Endothelial cell of umbilical vein (primary cell): Measurements from ENCODE around the gene SART3. TPM values are rescaled to one million over a fixed set of nuclear protein-coding genes. Genes with fewer than 3 reads are reported as not detected.

ENCODE experiments used
- BruUV-seq: library from RNA; stranded (reverse); fragments of 400-500 nt; replicated peaks from 2 replicates; lab custom pipeline; 2021; lab: Mats Ljungman, UMichigan
- CTCF ChIA-PET: fragments of 300-600, 350-600 bp; sonication (Branson Sonifier 250); formaldehyde crosslinking; loops from one replicate; lab custom pipeline; 2021; ENCODE audit warnings: antibody characterized with exemption, inconsistent platforms; lab: Charles Lee
- POLR2A ChIA-PET: fragments of 300-600, 350-600 bp; sonication (Branson Sonifier 250); formaldehyde crosslinking; loops from one replicate; lab custom pipeline; 2021; ENCODE audit warnings: antibody characterized with exemption, inconsistent platforms; lab: Charles Lee
- DNase-seq: peaks from one replicate; pipeline ENCODE4 v3.0.0-alpha.2; 2011; ENCODE audit warnings: low read depth, low spot score
- FAIRE-seq: peaks from 2 replicates; lab custom pipeline; 2011; peaks lifted over from hg19 to GRCh38; lab: Jason Lieb, UNC
- H2AFZ ChIP-seq: 2 replicates; pipeline ENCODE4 v1.6.0; 2012; ENCODE audit warnings: low read depth, low read length, control low read depth, inconsistent platforms
- H3K27ac ChIP-seq: 2 replicates; pipeline ENCODE4 v1.5.1; 2011; ENCODE audit warnings: low read depth, mild to moderate bottlenecking, control low read depth, low read length, moderate library complexity; ENCODE audit not compliant: insufficient read depth
- H3K27me3 ChIP-seq, 2 experiments: 2 replicates each; pipeline versions ENCODE4 v1.6.0 to v1.6.1; 2011; ENCODE audit warnings: low read length in 2 of 2, mixed read lengths in 1 of 2; ENCODE audit not compliant: control insufficient read depth in 2 of 2, insufficient read depth in 2 of 2
- H3K36me3 ChIP-seq, 2 experiments: 2 replicates in 1 of 2; 3 replicates in 1 of 2; pipeline ENCODE4 v1.5.1; 2011; ENCODE audit warnings: low read length in 2 of 2, mild to moderate bottlenecking in 1 of 2, moderate library complexity in 1 of 2; ENCODE audit not compliant: control insufficient read depth in 2 of 2, insufficient read depth in 2 of 2; ENCODE audit errors: extremely low read depth in 1 of 2
- H3K4me1 ChIP-seq: 3 replicates; pipeline ENCODE4 v1.5.1; 2011; ENCODE audit warnings: mild to moderate bottlenecking, low read length; ENCODE audit not compliant: control insufficient read depth, insufficient read depth; ENCODE audit errors: extremely low read depth
- H3K4me2 ChIP-seq: 2 replicates; pipeline ENCODE4 v1.6.1; 2011; ENCODE audit warnings: low read length, control low read depth, mixed read lengths; ENCODE audit not compliant: insufficient read depth
- H3K4me3 ChIP-seq, 3 experiments: fragments of 200-600 bp in 1 of 3; sonication (generic), shearing (Covaris generic) in 1 of 3; replicated peaks in 1 of 3; 2 replicates each; pipeline ENCODE4 v1.5.1; 2011 to 2016; ENCODE audit warnings: control low read depth in 3 of 3, low read length in 3 of 3, mild to moderate bottlenecking in 2 of 3, inconsistent platforms in 1 of 3, low read depth in 1 of 3, moderate library complexity in 1 of 3; ENCODE audit not compliant: insufficient read depth in 1 of 3
- H3K79me2 ChIP-seq: 2 replicates; pipeline ENCODE4 v1.6.0; 2012; ENCODE audit warnings: low read length, inconsistent platforms; ENCODE audit not compliant: control insufficient read depth, insufficient read depth
- H3K9ac ChIP-seq: replicated peaks from 2 replicates; pipeline ENCODE3; 2011; ENCODE audit warnings: low read length, control low read depth; ENCODE audit not compliant: insufficient read depth; ENCODE audit errors: extremely low read depth
- H3K9me1 ChIP-seq: replicated peaks from 3 replicates; pipeline ENCODE4 v1.6.0; 2011; ENCODE audit warnings: mild to moderate bottlenecking, low read length; ENCODE audit not compliant: control insufficient read depth, insufficient read depth; ENCODE audit errors: extremely low read depth
- H3K9me3 ChIP-seq: replicated peaks from 2 replicates; pipeline ENCODE4 v1.5.1; 2012; ENCODE audit warnings: low read length, inconsistent platforms; ENCODE audit not compliant: control insufficient read depth, insufficient read depth
- H4K20me1 ChIP-seq: replicated peaks from 2 replicates; pipeline ENCODE3; 2011; ENCODE audit warnings: mild to moderate bottlenecking, low read length; ENCODE audit not compliant: control insufficient read depth, insufficient read depth; ENCODE audit errors: extremely low read depth
- CTCF ChIP-seq, 2 donors: IDR thresholded peaks; 1 replicate in 1 of 2; 2 replicates in 1 of 2; pipeline ENCODE4 v1.5.1; 2011; ENCODE audit warnings: low read length in 2 of 2, mild to moderate bottlenecking in 2 of 2, moderate library complexity in 2 of 2, control low read depth in 1 of 2, inconsistent platforms in 1 of 2, low read depth in 1 of 2; ENCODE audit not compliant: insufficient read depth in 1 of 2; ENCODE audit errors: extremely low read depth in 1 of 2
- EZH2 ChIP-seq: IDR thresholded peaks from 2 replicates; pipeline ENCODE4 v1.6.1; 2012; ENCODE audit warnings: borderline replicate concordance, low read depth, mild to moderate bottlenecking, moderate library complexity, low read length, inconsistent platforms; ENCODE audit not compliant: severe bottlenecking
- FOS ChIP-seq: IDR thresholded peaks from 2 replicates; pipeline ENCODE4 v1.6.1; 2011; ENCODE audit warnings: mild to moderate bottlenecking, low read length, moderate library complexity, borderline replicate concordance; ENCODE audit not compliant: insufficient read depth
- GATA2 ChIP-seq: IDR thresholded peaks from 2 replicates; pipeline ENCODE4 v1.7.0; 2011; ENCODE audit warnings: low read depth, mild to moderate bottlenecking, moderate library complexity, mixed read lengths, low read length; ENCODE audit not compliant: insufficient read length, insufficient read depth
- JUN ChIP-seq: IDR thresholded peaks from 2 replicates; pipeline ENCODE4 v1.6.1; 2011; ENCODE audit warnings: borderline replicate concordance, low read depth; ENCODE audit not compliant: insufficient read length, insufficient read depth
- MAX ChIP-seq: IDR thresholded peaks from 2 replicates; pipeline ENCODE4 v1.6.1; 2011; ENCODE audit not compliant: insufficient read depth, insufficient read length
- MYC ChIP-seq: IDR thresholded peaks from one replicate; pipeline ENCODE4 v1.6.1; 2011; ENCODE audit warnings: mild to moderate bottlenecking, low read depth, low read length
- POLR2A ChIP-seq: IDR thresholded peaks from 2 replicates; pipeline ENCODE4 v1.6.1; 2012; ENCODE audit warnings: low read depth, mild to moderate bottlenecking, control low read depth, low read length
- POLR2AphosphoS5 ChIP-seq: IDR thresholded peaks from 2 replicates; pipeline ENCODE4 v1.6.1; 2012; ENCODE audit warnings: low read depth, mild to moderate bottlenecking, control low read depth, low read length, moderate library complexity; ENCODE audit not compliant: insufficient read depth
- dilution Hi-C: fragments of 300-500 bp; cut with MboI; formaldehyde crosslinking; loops from one replicate; pipeline ENCODE4 v1.15.0; 2019; ENCODE audit warnings: low sequenced_read_pairs; ENCODE audit not compliant: extremely low pct_ligation_motif_present
- intact Hi-C: fragments of 100-400 bp; cut with micrococcal nuclease; formaldehyde crosslinking; loops from one replicate; pipeline ENCODE4 v1.10.0; 2022
- polyA plus RNA-seq, 4 experiments: library from polyadenylated mRNA; depleted of rRNA in 3 of 4; stranded (reverse) in 3 of 4; unstranded in 1 of 4; fragments of >200 nt; gene quantifications; 2 replicates each; pipeline versions ENCODE4 v1.2.1 to v1.2.3, GENCODE V29; 2011 to 2012; ENCODE audit warnings: missing spikeins in 1 of 4
- total RNA-seq: library from RNA; stranded (reverse); gene quantifications from 2 replicates; pipeline ENCODE4 v1.2.3, GENCODE V29; 2021

Gene SART3
- total and polyA plus RNA-seq, 2 donors (not counting 3 experiments of a cell fraction or from before 2014, with no cell fraction given) = 13.9 to 50.7 TPM

- ChIA-PET POLR2A (no interaction called here), CTCF (no interaction called here)
- Histone ChIP-seq H3K9me1 (no peaks in the 10 kb centered on the region), H3K9me3 (no peaks in the 10 kb centered on the region), H4K20me1 (no peaks in the 10 kb centered on the region), H3K27ac (no peak overlapping the region), H3K36me3 (no peaks in the 10 kb centered on the region), H3K4me1 (no peaks in the 10 kb centered on the region), H3K79me2 (no peaks in the 10 kb centered on the region), H3K9ac (no peak overlapping the region), H3K4me3 (no peak overlapping the region), H2AFZ (no peak overlapping the region), H3K27me3 (no peaks in the 10 kb centered on the region), H3K4me2 (no peak overlapping the region)
- BruUV-seq = no TSS peak
- intact Hi-C loops (loop anchor here (5.0 to 10.0 kb wide), 2 partner anchors 203 to 1415 kb away; partner anchors contain the start of gene CRY1), dilution Hi-C loops (no loop called here)
- DNase-seq = no peak
- no peak for FAIRE-seq
- no peak for TF ChIP-seq MYC
- TF ChIP-seq JUN = no peak
Observed at GRCh38 chr12:108509806-108510205, 51.2 kb downstream of the SART3 start.

GRCh38 chr12:108507971-108508642 lies 52.9 kb downstream of the SART3 start:
- Histone ChIP-seq H3K9me3 (no peaks in the 10 kb centered on the region), H3K9ac (no peak overlapping the region), H3K4me2 (no peak overlapping the region), H4K20me1 (no peaks in the 10 kb centered on the region), H3K4me3 (no peak overlapping the region), H3K9me1 (no peaks in the 10 kb centered on the region), H3K79me2 (no peaks in the 10 kb centered on the region), H3K4me1 (no peaks in the 10 kb centered on the region), H3K36me3 (no peaks in the 10 kb centered on the region), H3K27ac (no peak overlapping the region), H2AFZ (no peak overlapping the region), H3K27me3 (no peaks in the 10 kb centered on the region)
- ChIA-PET CTCF (interaction anchor here (1.5 kb wide), 1 partner anchor 590 kb away, joined by 5 read pairs; no protein-coding TSS in a partner anchor), POLR2A (no interaction called here)
- FAIRE-seq (no peak), DNase-seq (no peak)
- intact Hi-C loops = no loop called here
- BruUV-seq = no TSS peak
- dilution Hi-C loops = no loop called here
- TF ChIP-seq EZH2 = no peak
- TF ChIP-seq MAX = no peak
- no peak for TF ChIP-seq POLR2A
- TF ChIP-seq CTCF (IDR thresholded peaks at IDR 0.05; ENCODE audit: extremely low read depth in 1 of 2, insufficient read depth in 1 of 2, low read depth in 1 of 2, low read length in 2 of 2) = no peak
- no peak for TF ChIP-seq POLR2AphosphoS5
- no peak for TF ChIP-seq MYC
- TF ChIP-seq JUN = no peak
- TF ChIP-seq GATA2 = no peak
- no peak for TF ChIP-seq FOS
